GM19238 (cell line): Measurements from ENCODE around the gene ATP8B2.
"Not testable (repeated sequence)": the region's sequence is repeated elsewhere in the genome, so short reads cannot be mapped to it uniquely, and the experiment has no call there.

ENCODE experiments used
- DNase-seq: peaks from one replicate; pipeline ENCODE4 v3.0.0; 2011; ENCODE audit warnings: low spot score; ENCODE audit not compliant: insufficient read length

Gene ATP8B2

DNA sequence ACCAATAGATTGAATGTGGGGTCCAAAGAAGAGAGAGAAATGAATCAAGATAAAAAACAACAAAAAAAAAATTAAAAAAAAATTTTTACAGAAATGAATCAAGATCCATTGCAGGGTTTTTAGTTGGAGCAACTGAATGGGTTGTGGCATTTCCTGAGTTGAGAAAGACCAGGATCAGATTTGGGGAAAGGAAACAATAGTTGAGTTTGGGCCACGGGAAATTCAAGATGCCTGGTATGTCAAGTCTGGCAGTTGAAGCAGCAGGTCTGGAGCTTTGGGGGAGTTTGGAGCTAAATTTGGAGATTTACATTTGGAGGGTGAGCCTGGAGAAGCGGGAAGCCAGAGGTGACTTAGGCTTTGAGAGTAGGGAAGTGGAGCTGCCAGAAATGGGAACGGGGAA is 22.6 kb downstream of the ATP8B2 start:
- DNase-seq = no peak

DNA sequence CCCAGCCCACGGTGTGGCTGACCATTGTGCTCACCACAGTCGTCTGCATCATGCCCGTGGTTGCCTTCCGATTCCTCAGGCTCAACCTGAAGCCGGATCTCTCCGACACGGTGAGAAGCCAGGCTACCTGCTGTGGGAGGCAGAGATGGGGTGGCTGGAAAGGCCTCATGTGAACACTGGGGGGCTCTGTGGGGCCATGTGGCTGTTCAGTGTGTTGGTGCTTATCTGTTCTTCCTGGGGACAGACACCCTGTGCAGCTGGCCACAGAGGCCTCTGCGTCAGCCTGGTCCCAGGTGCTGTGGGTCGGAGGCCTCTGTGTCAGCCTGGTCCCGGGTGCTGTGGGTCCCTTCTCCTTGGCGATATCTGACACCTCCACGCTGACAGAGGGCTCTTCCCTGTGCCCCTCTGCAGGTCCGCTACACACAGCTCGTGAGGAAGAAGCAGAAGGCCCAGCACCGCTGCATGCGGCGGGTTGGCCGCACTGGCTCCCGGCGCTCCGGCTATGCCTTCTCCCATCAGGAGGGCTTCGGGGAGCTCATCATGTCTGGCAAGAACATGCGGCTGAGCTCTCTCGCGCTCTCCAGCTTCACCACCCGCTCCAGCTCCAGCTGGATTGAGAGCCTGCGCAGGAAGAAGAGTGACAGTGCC is 23.2 kb downstream of the ATP8B2 start:
- no peak for DNase-seq

GRCh38 chr1:154349121-154349520 is 23.8 kb downstream of the ATP8B2 start:
- no peak for DNase-seq

- no peak for DNase-seq
Measured at GRCh38 chr1:154350383-154350782, 25.1 kb downstream of the ATP8B2 start.

DNA sequence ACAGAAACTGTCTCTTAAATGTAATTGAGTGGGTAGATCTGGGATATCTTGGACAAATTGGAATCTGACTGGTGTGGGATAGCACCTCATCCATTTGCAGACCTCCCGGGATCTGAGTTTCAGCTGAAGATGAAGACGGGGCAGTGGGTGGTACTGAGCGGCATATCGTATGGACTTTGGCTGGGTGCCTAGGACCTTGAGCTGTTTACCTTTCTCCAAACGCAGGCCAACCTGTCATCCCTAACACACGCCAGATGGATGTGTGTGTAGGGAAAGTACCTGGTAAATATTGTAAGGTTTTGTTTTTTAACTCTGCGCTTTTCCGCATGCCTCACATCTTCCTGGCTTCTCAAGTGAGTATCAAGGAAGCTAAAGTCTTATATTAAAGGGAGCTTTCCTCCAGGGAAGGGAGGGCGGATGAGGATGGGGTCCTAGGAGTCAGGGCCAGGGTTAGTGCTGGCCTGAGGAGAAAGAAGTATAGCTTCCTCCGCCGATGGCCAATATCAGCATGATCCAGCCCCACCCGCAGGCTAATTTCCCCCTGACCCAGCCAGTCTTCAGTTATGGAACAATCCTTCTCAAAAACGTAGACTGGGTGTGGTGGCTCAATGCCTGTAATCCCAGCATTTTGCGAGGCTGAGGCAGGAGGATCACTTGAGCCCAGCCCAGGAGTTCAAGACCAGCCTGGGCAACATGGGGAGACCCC is 26.2 kb downstream of the ATP8B2 start:
- DNase-seq = no peak

GRCh38 chr1:154352245-154352580 is 26.9 kb downstream of the ATP8B2 start:
- no peak for DNase-seq

GRCh38 chr1:154352581-154353459 is 27.5 kb downstream of the ATP8B2 start:
- no peak for DNase-seq

GRCh38 chr1:154353460-154353904 is 28.2 kb downstream of the ATP8B2 start:
- no peak for DNase-seq

GRCh38 chr1:154353966-154354365 is 28.6 kb downstream of the ATP8B2 start:
- no peak for DNase-seq

DNA sequence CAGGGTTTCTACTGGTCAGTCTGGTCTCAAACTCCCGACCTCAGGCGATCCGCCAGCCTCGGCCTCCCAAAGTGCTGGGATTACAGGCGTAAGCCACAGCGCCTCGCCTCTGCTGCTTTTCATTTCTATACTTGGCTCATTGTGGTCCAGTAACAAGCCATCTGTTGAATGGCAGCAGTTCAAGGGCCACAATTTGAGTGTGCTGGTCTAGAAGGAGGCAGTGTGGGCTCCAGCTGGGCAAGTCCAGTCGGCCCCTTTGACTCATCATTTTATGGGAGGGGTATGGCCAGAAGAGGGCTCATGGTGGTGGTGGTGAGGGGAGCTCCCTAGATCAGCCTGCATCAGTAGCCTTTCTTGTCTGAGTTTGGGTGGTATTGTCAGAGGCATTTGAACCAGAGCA is 33.2 kb downstream of the ATP8B2 start:
- DNase-seq = no peak

- DNase-seq = no peak
Measured at GRCh38 chr1:154360288-154360687, 35.0 kb downstream of the ATP8B2 start.

GRCh38 chr1:154360881-154361280 is 35.6 kb downstream of the ATP8B2 start:
- not testable (repeated sequence) for DNase-seq

DNA sequence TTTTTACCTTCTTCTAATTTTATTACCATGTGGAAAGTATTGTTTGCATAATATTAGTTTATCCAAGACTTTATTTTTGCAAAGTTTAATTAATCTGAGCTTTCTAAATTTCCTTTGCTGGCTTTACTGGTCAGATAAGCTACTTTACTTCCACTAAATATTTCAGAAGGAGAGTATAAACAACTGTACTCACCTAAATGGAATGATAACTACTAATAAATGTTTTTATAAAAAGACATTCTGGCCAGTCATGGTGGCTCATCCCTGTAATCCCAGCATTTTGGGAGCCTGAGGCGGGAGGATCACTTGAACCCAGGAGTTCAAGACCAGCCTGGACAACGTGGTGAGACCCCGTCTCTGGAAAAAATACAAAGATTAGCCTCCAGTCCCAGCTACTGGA is 36.0 kb downstream of the ATP8B2 start:
- DNase-seq = no peak

DNA sequence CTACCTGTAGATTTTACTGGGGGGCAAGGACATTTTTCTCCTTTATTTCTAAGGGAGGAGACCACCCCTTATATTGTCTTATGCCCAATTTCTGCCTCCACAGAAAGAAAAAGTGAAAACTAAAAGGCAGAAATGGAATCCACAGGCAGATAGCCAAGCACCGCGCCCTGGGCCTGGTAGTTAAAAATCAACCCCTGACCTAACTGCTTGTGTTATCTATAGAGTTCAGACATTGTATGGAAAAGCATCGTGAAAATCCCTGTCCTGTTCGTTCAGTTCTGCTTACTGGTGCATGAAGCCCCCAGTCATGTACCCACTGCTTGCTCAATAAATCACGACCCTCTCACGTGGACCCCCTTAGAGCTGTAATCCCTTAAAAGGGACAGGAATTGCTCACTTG is 46.1 kb downstream of the ATP8B2 start:
- no peak for DNase-seq

DNA sequence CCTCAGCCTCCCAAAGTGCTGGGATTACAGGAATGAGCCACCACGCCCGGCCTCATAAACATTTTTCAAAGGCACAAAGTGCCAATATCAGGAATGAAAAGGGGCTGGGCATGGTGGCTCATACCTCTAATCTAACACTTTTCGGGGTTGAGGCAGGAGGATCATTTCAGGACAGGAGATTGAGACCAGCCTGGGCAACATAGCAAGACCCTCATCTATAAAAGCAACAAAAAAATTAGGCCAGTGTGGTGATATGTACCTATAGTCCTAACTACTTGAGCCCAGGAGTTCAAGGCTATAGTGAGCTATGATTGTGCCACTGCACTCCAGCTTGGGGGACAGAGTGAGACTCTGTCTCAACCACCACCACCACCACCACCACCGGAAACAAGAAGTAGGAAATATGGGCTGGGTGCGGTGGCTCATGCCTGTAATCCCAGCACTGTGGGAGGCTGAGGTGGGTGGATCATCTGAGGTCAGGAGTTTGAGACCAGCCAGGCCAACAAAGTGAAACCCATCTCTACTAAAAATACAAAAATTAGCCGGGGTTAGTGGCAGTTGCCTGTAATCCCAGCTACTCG is 48.5 kb downstream of the ATP8B2 start:
- DNase-seq = not testable (repeated sequence)

GRCh38 chr1:154379301-154379700 is 54.0 kb downstream of the ATP8B2 start:
- DNase-seq = no peak

GRCh38 chr1:154384650-154385489 is 59.5 kb downstream of the ATP8B2 start:
- DNase-seq = no peak

DNA sequence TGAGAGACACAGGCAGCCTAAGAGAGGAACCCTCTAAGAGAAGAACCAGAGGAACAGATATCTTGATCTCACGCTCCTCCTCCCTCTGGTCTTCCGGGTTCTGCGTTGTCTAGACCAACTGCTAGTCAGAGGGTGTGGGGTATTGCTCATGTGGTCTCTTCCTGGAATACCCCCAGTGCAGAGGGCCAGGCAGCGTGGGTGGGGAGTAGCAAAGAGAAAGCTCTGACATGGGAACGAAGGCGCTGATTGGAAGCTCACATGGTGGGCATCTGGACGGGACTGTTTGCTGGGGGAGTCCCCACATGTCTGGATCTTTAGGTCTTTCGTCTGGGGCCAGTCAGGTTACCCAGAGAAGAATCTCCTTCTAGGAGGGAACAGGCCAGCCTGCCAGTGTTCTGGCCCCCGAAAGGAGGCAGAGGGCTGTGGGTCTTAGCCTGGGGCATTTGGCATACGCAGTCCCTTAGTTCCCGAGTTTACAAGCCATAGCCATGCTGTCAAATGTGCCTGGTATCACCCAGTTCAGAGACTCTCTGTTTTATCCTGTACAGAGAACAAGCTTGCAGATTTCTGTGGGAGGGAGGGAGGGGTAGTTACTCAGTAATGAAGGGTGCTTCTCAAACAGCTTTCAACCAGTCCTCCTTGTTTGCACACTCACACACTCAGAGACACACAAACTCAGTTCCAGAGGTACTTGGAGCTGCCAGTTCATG is 61.5 kb downstream of the ATP8B2 start:
- no peak for DNase-seq

DNA sequence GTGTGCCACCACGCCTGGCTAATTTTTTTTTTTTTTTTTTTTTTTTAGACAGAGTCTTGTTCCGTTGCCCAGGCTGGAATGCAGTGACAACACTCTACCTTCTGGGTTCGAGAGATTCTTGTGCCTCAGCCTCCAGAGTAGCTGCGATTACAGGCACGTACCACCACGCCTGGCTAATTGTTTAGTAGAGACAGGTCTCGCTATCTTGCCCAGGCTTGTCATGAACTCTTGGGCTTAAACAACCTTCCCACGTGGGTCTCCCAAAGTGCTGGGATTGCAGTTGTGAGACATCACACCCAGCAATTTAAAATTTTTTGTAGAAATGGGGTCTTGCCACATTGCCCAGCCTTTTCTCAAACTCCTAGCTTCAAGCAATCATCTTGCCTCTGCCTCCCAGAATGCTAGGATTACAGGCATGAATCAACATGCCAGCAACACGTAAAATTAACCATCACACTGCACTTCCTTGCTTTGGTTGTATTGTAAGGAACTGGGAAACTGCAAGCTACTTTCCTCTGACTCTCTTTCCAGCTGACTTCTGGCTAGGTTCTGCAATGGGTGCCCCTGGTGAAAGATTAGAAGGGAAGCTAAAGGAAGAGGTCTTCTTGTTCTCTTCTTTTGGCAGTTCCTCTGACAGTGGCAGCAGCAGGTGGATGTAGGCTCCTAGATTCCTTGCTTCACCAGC is 65.9 kb downstream of the ATP8B2 start:
- no peak for DNase-seq

DNA sequence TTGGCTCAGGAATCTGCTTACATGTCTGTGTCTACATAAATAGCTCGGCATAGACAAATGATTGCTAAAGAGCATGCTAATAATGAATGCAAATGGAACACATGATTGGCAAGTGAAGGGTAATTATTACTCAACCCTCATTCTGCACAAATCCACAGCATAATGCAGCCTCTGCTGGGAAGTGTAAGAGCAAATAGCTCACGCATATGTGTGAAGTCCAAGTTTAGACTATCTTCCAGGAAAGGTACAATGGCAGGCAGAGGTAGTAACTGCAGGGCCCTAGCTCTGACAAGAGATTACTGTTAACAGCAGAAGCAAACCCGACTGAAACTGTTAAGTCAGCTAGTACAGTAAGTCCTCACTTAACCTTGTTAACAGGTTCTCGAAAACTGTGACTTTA is 72.8 kb downstream of the ATP8B2 start:
- no peak for DNase-seq
